Measurements from ENCODE around the gene WDR36.

Gene WDR36

DNA sequence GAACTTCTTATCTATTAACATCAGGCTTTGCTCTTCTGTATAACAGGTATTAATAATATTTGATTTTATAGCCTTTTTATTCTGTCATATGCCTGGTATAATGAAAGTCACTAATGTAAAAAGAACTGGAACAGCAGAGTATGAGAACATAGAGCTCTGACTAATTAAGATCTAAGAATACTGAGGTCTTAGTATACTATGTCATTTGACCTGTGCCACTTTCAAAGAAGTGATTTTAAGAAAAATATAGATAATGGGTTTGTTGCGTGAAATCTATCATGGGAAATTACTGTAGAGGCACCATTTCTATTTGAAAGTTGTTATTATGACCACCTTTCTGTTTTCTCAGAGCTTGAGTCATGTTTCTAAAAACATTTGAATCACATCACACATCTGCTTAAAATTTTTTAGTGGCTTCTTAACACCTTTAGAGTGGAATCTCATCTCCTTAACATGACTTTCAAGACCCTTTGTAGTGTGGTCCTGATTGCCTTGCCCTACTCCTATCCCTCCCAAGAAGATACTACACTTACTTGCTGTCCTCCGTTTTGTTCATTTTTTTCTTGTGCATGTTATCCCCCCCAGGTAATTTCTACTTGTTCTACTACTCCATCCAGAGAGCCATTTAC is 14.3 kb downstream of the WDR36 start:
- DNase-seq, result no peak

DNA sequence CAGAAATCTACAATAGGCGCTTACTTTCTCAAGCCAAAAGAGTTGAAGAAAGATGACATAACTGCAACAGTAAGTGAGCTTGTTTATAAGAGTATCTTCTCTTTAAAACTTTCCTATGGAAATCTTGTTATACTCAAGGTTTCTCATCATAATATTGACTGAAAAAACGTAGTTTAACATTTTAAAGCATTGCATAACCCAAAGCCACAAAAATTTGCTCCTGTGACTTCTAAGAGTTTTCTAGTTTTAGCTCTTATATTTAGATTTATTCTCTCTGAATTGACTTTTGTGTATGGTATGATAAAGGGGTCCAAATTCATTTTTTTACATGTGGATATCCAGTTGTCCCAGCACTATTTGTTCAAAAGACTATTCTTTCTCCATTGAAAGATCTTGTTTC is 15.2 kb downstream of the WDR36 start:
- DNase-seq, result no peak

DNA sequence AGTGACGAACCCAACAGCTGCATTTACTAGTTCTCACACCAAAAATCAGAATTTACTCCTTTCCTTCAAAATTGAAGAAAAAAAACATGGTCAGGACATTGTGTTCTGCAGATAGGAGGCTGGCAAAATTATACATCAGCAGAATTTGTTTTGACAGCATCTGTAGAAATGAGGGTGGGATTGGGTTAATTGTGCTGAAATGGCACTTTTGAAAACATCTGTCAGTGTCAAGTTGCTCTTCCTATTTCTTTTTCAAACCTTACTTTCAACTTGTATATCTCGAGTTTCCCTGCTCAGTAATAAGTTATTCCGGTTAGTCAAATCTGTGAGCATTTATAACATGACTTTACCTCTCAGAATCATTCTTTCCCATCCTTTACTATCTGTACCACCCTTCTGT is 19.8 kb downstream of the WDR36 start:
- no peak for DNase-seq

DNA sequence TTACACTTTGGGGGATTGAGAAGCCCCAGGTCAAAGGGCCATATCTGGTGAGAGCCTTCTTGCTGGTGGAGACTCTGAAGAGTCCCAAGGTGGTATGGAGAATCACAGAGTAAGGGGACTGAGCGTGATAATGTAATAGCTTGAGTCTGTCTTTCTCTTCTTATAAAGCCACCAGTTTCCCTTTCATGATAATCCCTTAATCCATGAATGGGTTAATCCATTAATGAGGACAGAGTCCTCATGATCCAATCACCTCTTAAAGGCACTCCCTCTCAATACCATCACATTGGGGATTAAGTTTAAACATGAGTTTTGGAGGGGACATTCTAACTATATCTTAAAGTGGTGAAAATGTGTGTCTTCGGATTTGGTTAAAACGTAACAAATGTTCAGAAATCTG is 21.5 kb downstream of the WDR36 start:
- DNase-seq, result no peak

DNA sequence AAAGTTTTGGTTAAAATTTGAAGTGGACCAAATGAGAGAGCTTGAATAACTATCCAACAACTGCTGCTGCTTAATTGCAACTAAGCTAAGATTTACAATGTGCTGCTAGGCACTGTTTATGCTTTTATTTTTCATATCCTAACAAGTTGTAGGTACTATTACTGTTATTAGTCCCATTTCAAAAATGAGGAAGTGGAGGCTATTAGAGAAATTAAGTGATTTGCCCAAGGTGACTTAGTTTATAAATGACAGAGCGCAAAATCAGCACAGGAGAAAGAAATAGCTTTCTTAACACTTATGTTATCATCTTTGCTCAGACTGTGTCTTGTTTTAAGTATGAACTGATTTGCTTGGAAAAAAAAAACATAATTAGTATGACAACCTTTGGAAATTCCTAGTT is 23.1 kb downstream of the WDR36 start:
- no peak for DNase-seq

DNA sequence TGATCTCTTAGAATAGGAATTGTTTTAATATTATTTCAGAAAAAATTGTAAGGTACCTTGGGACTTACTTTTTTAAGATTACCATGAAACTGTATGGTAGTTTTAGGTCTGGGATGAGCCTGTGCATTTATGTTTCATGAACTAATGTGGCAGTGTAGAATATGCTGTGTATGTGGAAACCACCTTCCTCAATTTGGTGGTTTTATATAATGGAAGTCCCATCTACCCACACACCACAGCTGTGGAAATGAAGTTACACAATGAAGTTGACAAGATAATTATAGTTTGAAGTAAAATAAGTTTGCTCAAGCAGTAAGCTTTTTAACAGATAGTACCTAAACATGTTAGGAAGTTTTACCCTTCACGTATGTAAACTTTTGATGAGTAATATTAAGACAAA is 24.4 kb downstream of the WDR36 start:
- no peak for DNase-seq

DNA sequence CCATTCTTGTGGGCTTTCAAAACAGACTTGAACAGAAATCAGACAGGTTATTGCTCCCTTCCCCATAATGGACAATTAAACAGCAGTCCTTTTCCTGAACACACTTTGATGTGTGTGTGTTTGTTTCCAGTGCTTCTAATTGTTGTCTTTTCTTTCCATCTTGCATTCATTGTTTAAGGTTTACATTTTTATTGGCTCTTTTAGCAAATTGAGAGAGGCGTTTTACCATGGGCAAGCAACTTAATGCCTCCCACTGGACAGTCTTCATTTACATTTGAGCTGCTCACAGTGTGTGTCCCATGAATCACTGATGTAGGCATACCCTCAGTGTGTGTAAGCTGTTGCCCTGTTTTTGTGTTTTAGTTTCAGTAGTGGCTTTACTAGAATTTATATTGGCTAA is 25.0 kb downstream of the WDR36 start:
- DNase-seq, result no peak

DNA sequence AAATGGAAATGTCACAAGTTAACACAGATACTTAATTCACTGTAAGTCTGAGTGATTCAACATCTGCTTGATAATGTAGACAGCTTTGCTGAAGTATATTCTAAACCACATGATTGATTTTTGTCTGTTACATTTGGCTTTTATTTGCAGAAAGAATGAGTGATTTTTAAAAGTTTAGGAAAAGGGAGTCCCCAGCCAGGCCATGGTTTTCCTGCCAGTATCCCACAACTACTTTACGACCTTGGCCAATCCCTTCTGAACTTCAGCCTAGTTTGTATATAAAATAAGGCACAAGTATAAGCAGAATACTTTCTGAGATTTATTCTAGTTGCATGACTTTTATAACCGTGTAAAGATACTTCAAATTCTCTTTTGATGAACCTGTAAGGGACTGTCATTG is 27.1 kb downstream of the WDR36 start:
- DNase-seq, result no peak

DNA sequence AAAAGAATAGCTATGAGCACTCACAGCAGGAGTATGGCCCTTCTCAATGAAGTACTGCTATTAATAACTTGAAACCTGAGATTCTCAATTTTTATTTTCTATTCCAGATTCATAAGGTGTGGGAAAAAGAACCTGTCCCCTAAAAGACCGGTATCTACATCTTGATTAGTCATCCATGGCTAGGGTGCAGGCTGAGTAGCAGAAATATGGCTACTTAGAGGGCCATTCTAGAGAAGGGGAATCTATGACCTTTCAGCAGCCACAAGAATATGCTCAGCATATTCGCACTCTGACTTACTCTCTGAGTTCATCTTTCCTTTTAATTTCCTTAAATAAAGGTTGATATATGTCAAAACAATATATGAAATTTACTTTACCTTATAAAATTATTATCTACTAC is 27.7 kb downstream of the WDR36 start:
- DNase-seq, result no peak

DNA sequence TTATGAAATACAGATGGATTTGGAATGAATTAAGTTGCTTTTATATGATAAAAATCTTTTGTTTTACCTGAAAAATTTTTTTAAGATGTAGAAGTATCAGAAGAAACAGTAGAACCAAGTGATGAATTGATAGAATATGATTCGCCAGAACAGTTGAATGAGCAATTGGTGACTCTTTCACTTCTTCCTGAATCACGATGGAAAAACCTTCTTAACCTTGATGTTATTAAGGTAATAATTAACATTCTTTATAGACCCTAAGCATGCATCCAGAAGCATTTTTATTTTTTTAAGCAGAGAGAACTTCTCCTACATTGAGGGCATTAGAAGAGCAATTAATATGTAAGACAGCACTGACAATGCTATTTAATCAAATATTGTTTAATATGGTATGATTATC is 28.8 kb downstream of the WDR36 start:
- no peak for DNase-seq

DNA sequence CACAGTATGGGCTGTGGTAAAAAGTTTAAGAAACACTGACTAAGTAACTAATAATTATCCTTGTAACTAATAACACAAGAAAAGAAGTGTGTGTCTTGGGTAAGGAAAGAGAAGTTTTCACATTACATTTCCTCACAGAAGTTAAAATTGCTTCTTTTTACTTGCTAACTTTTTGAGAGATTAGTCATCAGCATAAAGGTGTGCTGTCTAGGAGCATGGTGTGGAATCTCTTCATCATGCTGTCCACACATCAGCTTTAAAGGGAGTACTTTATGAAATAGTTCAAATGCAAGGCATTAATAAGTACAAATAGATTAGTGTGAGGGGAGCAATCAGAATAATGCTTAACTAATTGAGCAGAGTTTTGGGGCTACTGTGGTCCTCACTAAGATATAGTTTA is 29.8 kb downstream of the WDR36 start:
- no peak for DNase-seq

DNA sequence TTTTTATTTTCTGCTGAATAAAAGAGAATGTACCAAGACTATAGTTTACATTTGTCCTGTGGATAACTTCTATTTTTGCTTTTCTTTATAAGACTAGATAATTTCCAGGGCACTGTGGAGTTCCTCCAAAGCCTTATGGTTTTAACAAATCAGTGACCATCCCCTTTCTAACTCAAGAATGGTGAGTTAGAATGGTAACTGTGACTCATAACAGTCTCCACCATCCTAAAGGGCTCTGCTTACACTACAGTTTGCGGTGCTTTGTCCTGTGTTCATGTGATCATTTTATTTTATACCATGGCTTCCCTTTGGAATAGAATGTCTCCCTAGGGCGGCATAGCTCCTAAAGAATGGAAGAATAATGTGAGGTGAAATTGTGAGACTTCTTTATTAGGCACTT is 30.2 kb downstream of the WDR36 start:
- no peak for DNase-seq

DNA sequence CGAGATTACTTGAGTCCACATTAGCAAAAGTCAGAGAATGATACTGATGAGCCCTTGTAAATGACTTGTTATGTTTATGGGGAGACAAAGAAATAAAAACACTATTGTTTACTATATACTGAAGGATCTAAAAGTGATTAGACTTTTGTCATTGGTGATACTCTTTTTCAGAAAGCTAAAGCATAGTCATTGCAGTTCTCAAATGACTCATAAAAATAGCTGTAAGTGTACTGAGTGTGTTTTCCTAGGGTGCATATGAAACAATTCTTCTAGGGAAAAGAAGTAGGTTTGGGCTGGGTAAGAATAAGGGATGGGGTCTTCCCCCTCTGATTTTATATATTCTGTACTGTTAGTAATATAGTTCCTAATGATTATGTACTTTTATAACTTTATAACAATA is 32.6 kb downstream of the WDR36 start:
- DNase-seq, result no peak

DNA sequence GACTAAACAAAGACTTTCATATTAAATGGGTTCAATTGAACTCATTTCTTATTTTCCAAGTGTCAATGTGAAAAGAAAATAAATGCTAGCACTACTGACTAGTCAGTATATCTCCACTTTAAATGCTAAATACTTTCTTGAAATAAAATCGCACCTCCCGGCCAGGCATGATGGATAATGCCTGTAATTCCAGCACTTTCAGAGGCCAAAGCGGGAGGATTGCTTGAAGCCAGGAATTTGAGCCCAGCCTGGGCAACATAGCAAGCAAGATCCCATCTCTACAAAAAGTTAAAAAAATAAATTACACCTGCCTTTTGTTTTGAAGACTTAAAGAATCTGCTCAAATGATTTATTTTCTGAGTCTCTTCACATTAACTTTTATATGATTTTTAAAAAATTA is 34.7 kb downstream of the WDR36 start:
- DNase-seq, result no peak

DNA sequence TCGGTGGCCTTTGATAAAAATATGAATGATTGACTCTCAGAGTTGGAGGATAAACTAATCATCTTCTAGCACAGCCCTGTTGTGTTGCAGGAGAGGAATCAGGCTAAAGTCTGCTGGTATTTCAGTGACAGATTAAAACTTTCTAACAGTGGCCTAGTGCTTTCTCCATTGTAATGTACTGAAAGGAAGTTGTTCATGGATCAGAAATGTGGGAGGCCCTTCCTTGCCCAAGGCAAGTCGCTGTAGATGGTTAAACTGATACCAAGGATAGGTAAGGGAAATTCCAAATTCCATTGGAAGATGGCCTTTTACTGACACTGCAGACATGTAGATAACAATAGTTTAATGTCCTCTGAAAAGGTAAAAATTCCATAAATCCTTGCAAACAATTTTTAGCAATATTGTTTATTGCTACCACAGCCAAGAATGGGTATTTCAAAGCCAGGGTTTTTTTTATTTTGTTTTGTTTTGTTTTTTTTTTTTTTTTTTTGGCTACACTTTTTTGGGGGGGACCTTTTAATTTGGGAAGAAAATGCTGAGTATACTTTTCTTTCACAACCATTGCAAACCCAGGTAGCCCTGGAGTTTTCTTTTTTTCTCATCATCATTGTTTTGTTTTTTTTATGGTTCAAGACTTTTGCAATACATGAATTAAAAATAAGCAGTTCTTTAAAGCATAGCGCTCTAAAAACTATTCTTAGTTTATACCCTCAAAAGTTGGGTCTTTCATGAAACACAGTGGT is 35.5 kb downstream of the WDR36 start:
- DNase-seq, result no peak

DNA sequence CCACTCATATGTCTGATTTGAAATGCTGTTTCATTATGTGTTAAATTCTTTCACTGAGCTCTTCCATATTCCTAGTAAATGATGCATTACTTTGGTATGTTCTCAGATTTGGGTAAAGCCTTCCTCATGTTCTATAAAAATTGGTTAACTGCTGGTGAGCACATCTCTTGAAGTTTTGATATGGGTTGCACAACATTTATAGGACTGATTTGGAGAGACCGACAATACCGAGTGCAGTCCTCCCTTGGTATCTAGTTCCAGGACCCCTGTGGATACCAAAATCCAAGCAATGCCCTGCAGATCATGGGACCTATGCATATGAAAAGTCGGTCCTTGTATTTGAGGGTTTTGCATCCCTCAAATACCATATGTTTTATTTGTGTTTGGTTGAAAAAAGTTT is 37.8 kb downstream of the WDR36 start:
- peak; percentile 70 for DNase-seq

DNA sequence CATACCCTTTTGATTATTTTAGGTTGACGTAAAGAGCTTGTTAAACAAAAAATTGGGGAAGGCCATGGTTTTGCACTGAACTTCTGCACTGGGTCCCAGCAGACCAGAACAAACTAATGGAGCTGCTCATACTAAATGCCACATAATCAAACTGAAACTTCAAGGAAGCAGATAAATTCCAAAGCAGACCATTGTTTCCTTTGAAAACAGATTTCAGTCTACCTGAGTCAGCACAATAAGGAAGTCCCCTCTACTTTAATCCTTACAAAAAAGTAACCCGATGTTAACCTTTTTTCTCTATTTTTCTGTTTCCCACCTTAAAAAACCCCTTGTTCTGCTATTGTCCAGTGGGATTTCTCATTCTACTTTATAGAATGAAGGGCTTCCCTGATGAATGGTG is 39.2 kb downstream of the WDR36 start:
- no peak for DNase-seq

DNA sequence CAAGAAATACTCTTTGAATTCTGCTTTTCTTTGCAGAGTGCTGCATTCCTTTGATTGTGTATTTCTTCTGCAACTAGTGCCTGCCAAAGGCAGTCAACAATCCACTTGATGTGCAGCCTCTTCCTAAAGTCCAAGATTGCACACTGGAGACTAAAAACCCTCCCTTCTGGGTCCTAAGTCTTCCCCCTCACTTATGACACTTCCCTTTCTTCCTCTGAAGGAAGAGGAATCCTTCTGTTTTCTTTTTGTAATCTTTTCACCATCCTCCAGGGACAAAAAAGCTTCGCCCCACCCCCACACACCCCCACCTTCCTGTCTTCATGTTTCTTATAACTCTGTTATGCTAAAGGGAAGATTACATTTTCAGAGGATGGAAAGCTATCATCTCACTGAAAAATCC is 39.9 kb downstream of the WDR36 start:
- DNase-seq, result peak; percentile 4

DNA sequence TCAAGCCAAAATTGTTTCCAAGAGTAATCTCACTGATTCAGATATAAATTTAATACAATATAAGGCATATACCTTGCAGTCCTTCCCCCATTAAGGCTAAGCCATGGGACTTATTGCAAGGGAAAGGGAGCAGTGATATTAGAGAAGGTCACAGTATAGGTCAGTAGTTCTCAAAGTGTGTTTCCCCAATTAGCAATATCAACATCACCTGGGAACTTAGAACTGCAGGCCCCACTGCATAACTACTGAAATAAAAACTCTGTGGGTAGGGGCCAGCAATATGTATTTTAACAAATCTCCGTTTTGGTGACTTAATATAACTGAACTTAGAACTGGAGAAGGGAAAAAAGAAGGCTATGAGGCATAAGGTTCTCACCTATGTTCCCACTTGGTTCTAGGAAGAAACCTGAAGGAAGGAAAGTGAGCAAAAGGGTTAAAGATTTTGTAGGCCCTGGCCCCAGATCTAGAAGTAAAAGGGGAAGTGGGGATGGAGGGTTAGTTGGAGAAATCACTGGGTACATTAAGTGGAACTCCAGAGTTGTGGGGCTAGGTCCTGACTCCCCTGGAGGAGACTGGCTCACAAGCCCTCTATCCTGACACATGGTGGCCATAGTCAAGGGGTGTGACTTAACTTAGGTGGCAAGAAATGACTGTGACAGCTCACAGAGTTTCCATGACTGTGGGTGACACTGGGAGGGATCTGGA is 40.7 kb downstream of the WDR36 start:
- DNase-seq, result no peak

DNA sequence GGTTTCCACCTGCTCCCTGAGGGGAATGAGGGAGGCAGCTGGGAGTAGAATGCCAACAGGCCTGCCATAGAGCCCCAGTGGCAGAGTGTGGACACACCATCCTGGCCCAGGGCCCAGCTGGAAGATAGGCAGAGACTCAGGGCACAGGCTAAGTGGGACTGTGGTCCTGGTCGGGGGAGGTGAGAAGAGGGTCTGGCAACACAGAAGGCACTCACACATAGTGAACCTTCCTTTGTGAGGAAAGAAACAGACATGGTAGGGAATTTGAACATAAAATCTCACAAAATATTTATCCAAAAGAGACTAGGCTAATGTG is 41.2 kb downstream of the WDR36 start:
- no peak for DNase-seq

DNA sequence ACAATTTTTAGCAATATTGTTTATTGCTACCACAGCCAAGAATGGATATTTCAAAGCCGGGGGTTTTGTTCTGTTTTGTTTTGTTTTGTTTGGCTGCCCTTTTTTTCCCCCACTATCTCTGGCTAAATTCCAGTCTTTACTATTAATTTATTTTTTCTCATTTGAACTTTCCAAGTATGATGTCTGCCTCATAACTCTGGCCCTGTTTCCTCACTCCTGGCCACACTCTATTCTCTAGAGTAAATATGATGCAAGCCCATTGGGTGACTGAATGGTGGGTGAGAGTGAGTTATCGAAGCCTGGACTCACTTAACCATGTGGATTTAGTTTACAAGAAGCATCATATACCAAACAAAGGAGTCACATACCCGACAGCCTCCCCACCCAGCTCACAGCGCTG is 41.9 kb downstream of the WDR36 start:
- peak; percentile 76 for DNase-seq

DNA sequence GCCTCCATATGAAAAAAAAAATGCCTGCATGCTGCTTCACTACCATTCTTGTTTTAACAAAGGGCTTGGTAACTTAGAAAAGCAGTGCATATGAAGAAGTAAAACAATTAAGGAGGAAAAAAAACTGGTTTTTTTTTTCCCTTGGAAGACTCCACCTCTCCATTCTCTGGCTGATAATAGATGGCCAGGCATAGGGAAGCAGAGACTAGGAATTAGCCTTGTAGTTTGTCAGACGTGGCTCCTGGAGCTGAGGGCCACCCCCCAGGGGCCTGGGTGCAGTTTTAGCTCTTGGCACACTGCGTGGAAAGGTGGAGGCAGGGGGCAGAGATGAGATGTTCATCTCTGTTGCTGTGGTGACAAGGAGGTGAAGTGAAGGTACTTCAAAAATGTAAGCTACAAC is 42.7 kb downstream of the WDR36 start:
- no peak for DNase-seq

DNA sequence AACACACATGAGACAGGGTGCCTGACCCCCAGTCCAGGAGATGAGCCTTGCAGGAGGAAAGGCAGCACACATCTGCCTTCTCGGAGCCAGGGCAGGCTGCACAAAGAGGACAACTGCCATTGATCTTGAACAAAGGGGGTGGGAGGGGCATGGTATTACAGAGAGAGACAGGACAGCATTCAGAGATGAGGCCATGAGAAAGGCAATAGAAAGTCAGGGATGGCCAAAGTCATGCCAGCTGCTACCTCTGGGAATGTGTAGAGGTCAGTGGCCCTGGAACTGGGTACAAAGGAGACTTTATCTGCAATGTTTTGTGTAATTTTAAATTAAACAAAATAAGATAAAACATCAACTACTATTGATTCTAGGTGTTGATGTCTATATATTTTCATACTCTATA is 43.2 kb downstream of the WDR36 start:
- no peak for DNase-seq

DNA sequence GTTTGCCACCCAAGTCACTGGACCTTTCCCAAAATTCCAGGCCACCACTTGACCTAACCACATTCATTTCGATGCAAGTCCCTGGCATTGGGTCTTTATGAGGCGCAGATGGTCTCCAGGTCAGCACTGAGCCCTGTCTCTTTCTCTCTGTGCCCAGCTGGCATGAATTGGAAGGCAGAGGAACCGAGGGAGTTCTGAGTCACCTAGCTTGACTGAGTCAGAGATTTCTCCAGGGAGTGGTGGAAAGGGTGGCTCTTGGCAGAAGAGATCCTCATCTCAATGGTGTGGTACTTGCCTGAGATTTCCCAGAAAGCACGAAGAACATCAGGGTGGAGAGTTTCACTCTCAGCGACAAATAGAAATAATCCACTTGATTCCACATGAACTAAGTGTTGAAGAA is 43.8 kb downstream of the WDR36 start:
- peak; percentile 61 for DNase-seq

Data from fibroblast of skin of scalp (primary cell).